GM18867 (cell line): ENCODE data around the gene MEGF11.
A peak's percentile ranks its signal among the peaks of the same experiment; 100 is the strongest.

Experiments used
- ATAC-seq: cut with Tn5 transposase; IDR thresholded peaks from one replicate; pipeline ENCODE4 v1.9.1; 2021; ENCODE audit warnings: mild to moderate bottlenecking, moderate library complexity; ENCODE audit not compliant: unreplicated experiment

The MEGF11 gene

GRCh38 chr15:66253418-66254088, at the start of gene MEGF11:
Gene MEGF11, minus strand, starts transcription at chr15:66253750. Its CDS starts 125,347 bp downstream, at chr15:66128403.
- ATAC-seq = no peak

- ATAC-seq = no peak
These were observed 49.1 kb upstream of the MEGF11 start for GRCh38 chr15:66302489-66303278.

- ATAC-seq = no peak
These were observed 45.3 kb upstream of the MEGF11 start for GRCh38 chr15:66298803-66299251.

- no peak for ATAC-seq
These were observed 42.6 kb upstream of the MEGF11 start for GRCh38 chr15:66296186-66296585.

- ATAC-seq = no peak
These were observed 41.3 kb upstream of the MEGF11 start for GRCh38 chr15:66294932-66295235.

- peak; percentile 21 for ATAC-seq
These were observed 40.8 kb upstream of the MEGF11 start for GRCh38 chr15:66294157-66294931.

- peak; percentile 64 for ATAC-seq
These were observed 40.0 kb upstream of the MEGF11 start, which contains the start of gene DIS3L for GRCh38 chr15:66293419-66294156. Gene DIS3L, plus strand, starts transcription at chr15:66293568. Its CDS starts 29 bp downstream, at chr15:66293597.

- no peak for ATAC-seq
These were observed 39.2 kb upstream of the MEGF11 start for GRCh38 chr15:66292571-66293418.

- ATAC-seq = no peak
These were observed 38.4 kb upstream of the MEGF11 start for GRCh38 chr15:66291816-66292570.

- no peak for ATAC-seq
These were observed 37.0 kb upstream of the MEGF11 start for GRCh38 chr15:66290518-66290917.

GRCh38 chr15:66290007-66290406, 36.5 kb upstream of the MEGF11 start:
- ATAC-seq = no peak

- ATAC-seq = no peak
These were observed 35.1 kb upstream of the MEGF11 start for GRCh38 chr15:66288551-66289185.

GRCh38 chr15:66288093-66288492, 34.5 kb upstream of the MEGF11 start:
- ATAC-seq = no peak

- no peak for ATAC-seq
These were observed 34.0 kb upstream of the MEGF11 start for GRCh38 chr15:66287461-66288057.

- no peak for ATAC-seq
These were observed 32.2 kb upstream of the MEGF11 start for GRCh38 chr15:66285533-66286280.

- ATAC-seq = no peak
These were observed 30.7 kb upstream of the MEGF11 start for GRCh38 chr15:66284271-66284670.

GRCh38 chr15:66278671-66279070, 25.1 kb upstream of the MEGF11 start:
- ATAC-seq = no peak

- no peak for ATAC-seq
These were observed 24.5 kb upstream of the MEGF11 start for GRCh38 chr15:66278056-66278455.
